HG03558 (cell line): Measurements from ENCODE around the gene NAPA.
"Not testable (repeated sequence)": the region's sequence is repeated elsewhere in the genome, so short reads cannot be mapped to it uniquely, and the experiment has no call there.

ENCODE experiments used
- ATAC-seq: cut with Tn5 transposase; IDR thresholded peaks from one replicate; pipeline ENCODE4 v1.9.1; 2021; ENCODE audit warnings: moderate number of reproducible peaks; ENCODE audit not compliant: unreplicated experiment; ENCODE audit errors: extremely low read depth

The NAPA gene

DNA sequence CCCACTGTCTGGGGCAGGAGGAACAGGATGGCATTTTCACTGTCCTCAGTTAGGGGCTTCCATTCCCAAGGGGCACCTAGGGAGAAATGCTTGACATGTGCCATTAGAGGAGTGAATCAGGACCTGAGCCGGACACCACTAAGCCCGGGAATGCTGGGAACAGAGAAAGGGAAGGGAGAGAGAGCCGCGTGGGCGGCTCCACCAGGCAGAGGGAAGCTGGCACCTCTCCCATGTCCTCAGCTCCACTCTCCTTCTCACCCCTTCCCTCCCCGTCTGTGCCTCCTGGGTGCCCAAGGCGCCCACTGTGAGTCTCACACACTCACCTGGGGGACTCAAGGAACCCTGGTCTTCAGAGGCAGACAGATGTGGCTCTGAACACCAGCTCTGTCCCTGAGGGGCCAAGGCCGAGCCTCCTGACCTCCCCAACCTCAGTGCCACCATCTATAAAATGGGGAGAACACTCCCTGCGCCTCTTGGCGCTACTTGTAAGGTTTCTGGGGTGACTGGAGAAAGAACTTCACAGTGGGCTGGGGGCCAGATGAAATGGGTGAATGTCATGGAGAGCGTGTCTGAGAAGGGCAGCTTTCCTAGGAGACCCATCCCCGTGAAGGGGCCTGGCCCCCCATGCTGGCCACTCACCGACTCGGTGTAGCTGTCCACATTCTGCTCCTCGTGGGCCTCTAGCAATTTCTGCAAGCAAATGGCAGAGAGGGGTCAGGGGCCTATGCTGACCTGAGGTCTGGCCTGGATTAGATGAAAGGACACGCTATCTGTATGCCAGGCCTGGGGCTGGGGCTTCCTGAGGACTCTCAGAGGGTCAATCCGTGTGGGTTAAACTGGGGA, 25.6 kb downstream of the NAPA start:
- no peak for ATAC-seq

DNA sequence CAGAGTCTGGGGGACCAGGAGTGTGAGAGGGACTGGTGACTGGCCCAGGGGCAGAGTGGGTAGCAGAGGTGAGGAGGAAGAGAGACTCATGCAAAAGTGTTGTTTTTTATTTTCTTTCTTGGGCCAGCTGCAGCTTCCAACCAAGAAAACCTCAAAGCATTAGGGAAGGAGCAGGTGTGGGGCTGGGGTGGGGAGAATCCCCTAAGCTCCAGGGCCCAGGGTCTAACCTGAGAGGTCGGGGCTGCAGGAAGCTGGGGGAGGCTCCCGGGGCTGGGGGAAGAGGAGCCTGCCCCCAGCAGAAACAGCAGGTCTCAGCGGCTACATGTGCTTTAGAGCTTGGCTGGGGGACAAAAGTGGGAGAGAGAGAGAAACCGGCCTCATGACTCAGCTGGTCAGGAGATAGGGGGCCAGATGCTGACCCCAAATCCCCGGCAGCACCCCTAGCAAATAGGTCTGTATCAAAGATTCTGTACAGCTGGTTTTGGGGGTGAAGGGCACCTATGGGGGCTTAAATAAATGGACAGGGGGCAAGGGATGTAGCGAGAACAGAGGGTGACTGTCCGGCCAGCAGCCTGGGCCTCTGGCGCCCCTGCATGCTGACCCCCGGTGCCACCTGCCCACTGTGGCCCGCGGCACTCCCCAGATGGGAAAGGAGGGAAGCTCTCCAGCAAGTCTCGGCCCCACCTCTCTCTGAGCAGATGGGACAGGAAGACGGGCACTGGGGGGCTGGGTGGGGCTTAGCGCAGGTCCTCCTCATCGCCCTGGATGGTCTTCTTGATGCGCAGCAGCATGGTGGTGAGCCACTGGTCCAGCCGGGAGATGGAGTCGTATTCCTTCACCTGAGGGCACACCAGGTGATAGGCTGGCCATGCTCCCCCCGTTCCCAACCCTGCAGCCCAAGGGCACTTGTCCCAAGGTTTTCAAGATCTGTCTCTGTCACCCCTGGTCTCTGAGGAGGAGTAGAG, 27.0 kb downstream of the NAPA start:
- ATAC-seq: no peak

DNA sequence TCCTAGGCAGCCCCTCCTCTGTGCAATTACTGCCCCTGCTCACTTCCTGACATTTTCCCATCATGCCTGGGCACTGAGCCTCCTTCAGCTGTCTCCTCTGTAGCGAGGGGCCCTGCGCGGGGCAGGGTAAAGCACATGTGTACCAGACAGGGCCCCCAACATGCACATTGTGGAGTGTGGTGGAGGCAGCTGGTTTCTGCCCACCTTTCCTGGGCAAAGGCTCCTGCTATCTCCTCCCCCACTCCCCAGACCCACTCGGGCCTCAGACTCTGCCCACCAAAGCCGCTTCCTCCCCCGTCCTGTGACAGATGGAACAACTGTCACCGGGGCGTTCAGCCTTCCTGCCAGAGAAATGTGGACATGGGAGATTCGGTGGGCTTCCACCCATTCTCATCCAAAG, 28.0 kb downstream of the NAPA start:
- no peak for ATAC-seq

DNA sequence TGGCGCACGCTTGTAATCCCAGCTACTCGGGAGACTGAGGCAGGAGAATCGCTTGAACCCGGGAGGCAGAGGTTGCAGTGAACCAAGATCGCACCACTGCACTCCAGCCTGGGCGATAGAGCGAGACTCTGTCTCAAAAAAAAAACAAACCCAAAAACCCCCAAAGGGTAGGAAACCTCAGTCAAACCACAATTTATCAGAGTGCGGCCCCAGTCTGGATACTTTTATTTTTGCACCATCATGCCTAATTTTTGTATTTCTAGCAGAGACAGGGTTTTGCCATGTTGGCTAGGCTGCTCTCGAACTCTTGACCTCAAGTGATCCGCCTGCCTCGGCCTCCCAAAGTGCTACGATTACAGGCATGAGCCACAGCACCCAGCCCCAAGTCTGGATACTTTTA, 28.6 kb downstream of the NAPA start:
- not testable (repeated sequence) for ATAC-seq

DNA sequence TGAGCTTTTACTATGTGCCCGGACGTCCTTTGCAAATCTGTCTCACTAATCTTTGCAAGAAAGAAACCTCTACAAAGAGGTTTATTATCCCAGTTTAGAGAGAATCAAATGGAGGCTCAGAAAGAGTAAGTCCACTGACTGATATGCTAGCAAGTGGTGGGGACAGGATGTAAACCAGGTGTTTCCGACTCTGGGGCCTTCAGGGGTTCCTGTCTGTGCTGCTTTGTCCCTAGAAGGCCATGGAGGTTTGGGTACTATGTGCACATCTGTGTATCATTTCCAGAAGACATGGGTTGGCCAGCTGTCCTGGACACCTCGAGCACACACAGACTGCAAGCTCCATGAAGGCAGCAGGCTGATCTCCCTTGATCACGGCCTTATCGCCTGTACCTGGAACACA, 29.7 kb downstream of the NAPA start:
- ATAC-seq: no peak

DNA sequence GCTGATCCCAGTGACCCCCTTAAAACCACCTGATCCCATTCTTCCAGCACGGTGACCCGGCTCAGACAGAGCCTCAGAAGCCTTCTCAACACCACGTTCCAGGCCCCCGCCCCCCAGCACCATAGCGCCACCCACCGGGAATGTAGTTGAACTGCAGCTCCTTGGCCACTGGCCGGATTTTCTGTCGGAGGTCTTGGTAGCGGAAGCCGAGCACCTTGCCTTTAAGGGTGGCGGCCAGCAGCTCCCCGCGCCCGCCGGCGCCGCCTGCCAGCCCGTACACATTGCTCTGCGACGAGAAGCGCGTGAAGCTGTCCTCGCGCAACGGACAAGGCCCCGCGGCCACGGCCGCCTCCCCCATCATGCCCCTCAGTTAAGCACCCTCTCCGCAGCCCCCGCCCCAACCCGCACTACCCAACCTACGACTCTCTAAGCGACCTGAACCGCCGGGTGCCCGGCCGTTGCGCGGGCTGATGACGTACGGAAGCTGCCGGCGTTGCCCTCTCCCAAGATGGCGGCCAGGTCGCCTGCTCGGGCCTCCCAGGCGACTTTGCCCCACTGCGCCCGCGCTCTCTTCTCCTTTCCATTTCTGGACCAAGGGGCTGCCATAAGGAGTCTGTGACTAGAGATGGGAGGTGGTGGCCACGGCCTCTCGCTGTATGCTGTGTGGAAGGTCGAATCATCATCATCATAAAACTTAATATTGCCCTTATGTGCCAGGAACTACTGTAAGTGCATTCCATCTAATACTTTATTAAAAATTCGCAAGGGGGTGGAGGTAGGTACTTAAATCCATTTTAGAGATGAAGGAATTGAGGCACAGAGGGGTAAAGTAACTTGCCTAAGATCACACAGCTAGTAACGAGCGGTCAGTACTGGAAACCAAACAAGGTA, 30.8 kb downstream of the NAPA start, which contains the start of gene KPTN:
TSS of gene KPTN (minus strand) at position 420 of the 891 bp plus-strand sequence. CDS start at position 361, 59 bp downstream.
- ATAC-seq: no peak

DNA sequence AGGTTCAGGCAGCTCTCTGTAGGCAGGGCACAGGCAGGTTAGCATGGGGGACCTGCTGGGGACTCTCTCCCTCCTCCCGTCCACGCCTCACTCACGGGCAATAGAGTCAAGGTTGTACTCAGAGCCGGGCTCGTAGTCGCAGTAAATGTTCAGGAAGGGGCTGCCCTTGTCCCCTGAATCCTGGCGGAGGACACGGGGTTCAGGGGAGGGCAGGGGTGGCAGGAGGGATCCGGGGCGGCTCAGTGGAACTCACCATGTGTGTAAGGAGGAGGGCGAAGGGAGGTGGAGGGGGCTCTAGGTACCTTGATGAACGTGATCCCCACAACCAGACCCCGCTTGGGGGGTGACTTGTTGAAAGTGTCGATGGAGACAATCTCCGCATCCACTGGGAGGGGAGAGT, 31.7 kb downstream of the NAPA start:
- ATAC-seq: no peak

DNA sequence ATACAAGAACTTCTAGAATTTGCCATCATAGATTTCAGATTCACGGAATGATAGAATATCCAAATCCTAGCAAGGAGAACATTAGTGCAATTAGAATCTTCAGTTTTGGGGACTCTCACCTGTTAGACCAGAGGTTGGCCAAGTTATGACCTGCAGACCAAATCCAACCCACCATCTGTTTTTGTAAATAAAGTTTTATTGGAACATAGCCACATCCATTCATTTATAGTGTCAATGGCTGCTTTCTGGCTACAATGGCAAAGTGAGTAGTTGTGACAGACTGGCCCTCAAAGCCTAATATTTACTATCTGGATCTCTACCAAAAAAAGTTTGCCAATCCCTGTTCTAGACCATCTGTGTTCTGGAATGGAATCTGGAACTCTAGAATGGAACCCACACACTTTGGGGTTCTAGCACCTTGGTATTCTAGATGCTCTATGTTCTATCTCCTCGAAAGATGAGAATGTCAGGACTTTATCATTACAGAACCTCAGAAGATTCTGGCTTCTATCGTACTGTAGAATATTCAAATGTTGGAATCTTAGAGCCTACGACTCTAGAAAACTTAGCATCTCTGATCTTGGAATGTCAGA, 33.3 kb downstream of the NAPA start:
- no peak for ATAC-seq

DNA sequence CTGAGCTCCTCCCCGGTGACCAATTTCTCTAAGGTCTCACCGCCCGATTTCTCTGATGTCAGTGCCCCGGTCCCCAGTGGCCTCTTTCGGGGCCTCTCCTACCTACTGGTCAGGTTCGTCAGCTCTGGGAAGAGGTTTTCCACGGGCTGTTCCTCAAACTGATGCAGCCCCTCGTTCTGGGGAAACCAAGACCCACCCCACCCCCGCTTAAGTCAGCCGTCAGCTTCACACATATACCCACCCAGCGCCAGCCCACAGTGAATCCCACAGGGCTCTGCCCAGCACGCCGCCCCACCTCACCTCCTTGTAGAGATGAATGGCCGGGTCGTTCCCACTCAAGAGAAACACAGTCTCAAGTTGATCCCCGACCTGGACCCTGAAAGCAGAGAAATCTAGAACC, 34.2 kb downstream of the NAPA start:
- ATAC-seq: no peak

DNA sequence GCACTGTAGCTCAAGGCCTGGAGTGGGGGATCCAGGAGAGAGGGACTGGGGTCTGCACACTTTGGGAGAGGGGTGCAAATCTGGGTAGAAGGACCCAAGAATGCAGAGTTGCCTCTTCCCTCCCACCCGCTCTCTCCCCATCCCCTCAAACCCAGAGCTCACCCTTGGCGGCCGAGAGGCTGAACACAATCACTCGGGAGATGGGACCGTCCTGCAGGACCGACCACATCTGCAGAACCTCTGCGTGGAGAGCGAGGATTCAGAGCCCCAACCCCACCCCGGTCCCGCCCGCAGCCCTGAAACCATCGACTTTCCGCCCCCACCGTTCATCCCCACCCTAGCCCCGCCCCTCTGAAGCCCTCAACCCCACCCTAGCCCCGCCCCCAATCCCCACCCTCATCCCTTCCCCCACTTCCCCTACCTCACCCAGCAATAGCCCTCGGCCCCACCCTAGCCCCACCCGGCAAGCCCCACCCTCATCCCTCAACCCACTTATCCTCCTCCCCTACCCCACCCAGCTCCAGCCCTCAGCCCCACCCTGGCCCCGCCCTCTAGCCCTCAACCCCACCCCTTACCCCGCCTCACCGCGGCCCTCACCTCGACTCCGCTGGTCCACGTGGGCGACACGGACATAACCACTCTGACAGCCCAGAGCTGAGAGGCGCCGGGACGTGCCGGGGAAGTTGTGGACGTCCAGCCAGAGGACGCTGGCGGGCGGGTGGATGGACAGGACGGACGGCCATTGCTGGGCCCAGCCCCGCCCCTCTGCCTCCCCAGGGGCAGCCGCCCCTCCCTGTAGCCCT, 35.0 kb downstream of the NAPA start:
- no peak for ATAC-seq

DNA sequence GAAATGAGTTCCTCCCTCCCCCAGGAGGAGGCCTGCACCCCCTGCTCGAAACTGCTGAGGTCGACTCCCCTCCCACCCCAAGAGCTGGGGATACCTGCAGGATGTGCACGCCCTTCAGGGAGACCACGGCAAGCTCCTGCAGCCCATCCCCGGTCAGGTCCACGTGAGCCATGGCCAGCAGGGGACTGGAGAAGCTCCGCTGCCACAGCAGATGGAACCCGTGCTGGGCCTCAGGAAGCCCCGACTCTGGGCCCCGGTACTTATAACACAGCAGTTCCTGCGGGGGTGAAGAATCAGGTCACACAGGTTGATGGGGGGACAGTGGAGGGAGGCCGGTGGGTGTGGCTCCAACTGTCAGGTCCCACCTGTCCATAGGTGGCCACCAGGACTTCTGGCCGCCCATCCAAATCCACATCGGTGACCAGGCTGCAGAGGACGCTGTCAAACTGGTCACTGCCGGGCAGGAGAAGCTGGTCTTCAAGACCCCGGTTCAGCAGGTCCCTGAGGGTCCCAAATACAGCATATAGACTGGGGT, 38.4 kb downstream of the NAPA start:
- ATAC-seq: no peak

DNA sequence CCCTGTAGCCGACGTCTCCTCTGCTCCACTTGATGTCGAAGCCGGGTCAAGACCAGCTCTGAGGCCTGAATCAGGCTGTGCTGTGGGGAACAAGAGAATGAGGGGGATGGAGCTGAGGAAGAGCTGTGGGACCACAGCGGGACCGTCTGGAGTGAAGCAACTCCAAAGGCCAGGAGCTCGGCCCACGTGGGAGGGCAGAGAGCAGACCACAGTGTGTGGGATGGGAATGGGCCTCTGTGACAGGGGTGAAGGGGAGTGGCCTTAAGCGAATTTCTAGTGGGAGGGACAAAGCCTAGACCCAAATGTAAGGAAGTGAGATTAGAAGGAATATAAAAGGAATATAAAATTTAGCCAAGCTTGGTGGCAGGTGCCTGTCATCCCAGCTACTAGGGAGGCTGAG, 39.4 kb downstream of the NAPA start:
- no peak for ATAC-seq

DNA sequence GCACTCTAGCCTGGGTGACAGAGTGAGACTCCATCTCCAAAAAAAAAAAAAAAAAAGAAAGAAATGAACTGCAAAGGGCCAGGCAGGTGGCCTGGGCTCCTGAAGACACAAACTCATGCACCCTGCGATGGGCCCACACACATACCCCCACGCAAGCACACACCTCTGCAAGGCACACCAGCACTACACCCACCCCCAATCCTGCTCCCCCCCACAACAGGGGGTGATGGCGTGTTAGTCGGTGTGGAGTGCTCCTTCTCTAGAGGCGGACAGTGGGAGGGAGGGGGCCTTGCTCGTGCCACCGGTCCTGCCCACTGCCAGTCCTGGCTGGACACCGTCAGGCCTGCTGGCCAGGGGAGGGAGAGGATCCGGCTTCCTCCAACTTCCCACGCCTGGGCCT, 41.5 kb downstream of the NAPA start:
- no peak for ATAC-seq

DNA sequence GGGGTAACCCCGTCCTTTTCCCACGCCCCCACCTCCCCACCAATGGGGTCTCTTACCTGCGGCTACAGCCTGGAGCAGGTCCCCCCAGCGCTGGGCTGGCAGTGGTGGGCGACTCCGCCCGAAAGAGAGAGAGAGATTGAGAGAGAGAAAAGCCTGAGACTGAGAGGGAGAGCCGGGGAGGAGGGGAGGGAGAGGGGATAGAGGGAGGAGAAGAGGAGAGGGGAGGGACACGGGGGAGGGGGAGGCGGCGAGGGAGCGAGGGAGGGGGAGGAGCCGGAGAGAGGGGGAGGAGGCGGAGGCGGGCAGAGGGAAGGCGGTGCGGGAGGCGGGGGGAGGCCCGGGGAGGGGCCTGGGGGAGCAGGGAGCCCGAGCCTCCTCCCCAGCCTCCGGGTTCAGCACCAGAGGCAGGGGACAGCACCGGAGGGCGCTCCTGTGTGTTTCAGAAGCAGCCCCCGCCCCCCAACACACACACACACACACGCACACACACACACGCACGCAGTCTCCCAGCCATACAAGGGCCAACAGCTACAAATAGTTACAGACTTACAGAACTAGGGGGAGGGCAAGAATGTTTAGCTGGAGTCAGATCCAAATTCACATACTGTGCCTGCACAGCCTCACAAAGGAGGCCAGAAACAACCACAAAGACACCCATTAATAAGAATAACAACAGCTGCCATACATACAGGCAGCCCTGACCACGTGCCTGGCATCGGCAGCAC, 43.0 kb downstream of the NAPA start, which contains the start of gene SLC8A2:
TSS of gene SLC8A2 (minus strand) at position 161 of the 725 bp plus-strand sequence. CDS start 5,490 bp downstream, outside the sequence.
- ATAC-seq: no peak

DNA sequence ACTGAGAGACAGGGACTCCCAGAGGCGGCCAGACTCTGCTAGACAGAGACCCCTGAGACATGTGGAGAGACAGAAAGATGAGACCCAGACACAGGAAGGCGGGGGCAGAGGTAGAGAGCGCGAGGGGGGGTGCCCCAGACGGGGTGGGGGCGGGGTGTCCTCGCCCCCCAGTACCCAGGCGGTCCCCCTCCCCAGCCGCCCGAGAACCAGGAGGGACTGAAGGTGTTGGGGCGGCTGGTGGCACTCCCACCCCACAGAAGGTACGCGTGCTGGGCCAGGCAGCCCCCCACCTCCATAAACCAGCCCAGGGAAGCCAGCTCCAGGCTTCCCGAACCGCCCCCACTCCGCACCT, 43.5 kb downstream of the NAPA start:
- no peak for ATAC-seq

DNA sequence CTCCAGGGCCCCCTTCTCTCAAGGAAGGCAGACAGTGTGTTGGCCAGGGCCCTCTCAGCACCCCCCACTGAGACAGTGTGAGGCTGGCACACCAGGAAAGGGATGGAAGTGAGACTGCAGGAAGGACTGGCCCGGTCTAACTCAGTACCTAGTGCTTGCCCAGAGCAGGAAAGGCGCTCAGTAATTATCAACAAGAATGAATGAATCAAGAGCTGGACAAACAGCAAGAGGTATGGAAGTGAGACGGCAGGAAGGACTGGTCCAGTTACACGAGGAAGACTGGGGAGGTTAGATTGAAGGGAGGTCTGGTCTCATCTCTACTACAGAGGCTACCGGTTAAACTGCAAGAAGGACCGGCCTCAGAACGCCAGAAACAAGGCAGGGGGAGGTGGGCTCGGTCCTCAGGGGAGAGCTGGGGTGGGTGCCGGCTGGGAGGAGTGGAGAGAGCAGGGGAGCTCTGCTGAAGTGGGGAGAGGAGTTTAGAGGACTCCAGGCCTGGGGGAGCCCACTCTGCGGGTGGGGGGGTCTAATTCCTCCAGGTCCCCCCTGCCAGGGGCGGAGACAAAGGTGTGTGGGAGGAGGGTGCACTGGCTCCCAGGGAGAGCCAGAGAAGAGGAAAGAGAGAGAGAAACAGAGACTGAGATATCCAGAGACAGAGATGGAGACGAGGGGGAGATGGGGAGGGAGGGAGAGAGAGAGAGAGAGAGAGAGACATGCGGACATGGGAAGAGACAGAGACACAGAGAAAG, 44.2 kb downstream of the NAPA start:
- ATAC-seq: no peak

DNA sequence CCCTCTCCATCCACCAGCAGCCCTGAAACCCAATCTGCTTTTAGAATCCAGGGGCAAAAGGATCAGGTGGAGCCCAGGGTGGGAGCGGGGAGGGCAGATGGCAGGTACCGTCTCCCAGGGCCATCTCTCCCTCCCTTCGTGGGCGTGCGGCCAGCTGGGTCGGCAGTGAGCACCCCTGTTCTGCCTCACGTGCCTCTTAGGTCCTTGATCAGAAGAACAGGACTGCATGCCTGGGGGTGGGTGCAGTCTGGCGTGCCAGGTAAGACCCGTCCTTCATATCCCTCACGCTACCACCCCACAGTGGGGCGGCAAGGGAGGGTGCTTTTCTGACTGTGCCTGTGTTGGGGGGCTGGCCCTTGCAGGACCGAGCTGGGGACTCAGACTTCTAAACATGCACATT, 45.1 kb downstream of the NAPA start:
- no peak for ATAC-seq
